Lung (tissue), 12 donors: ENCODE measurements around the gene MYDGF. TPM values are rescaled to one million over a fixed set of nuclear protein-coding genes. Genes with fewer than 3 reads are reported as not detected.

ENCODE experiments used
- ATAC-seq: fragments of 200-7000 bp; cut with Tn5 transposase; one replicate; pipeline ENCODE4 v1.9.1; 2020; ENCODE audit warnings: moderate number of reproducible peaks; ENCODE audit not compliant: insufficient read depth, low FRiP score
- DNase-seq, 3 donors: peaks; one replicate each; pipeline ENCODE4 v3.0.0-alpha.2; 2013 to 2017
- H3K27ac ChIP-seq, 2 donors: one replicate each; pipeline ENCODE4 v1.5.1; 2013; ENCODE audit warnings: mild to moderate bottlenecking in 2 of 2, moderate library complexity in 2 of 2, control low read depth in 1 of 2, inconsistent platforms in 1 of 2, low read depth in 1 of 2, low read length in 1 of 2
- H3K27me3 ChIP-seq, 3 donors: one replicate each; pipeline ENCODE4 v1.5.1; 2013; ENCODE audit warnings: low read length in 2 of 3; ENCODE audit not compliant: control insufficient read depth in 3 of 3, insufficient read depth in 3 of 3
- H3K36me3 ChIP-seq, 4 donors: one replicate each; pipeline ENCODE4 v1.5.1; 2013; ENCODE audit warnings: low read length in 4 of 4, mild to moderate bottlenecking in 1 of 4, moderate library complexity in 1 of 4; ENCODE audit not compliant: control insufficient read depth in 4 of 4, insufficient read depth in 4 of 4
- H3K4me1 ChIP-seq, 5 donors: one replicate each; pipeline ENCODE4 v1.5.1; 2013; ENCODE audit warnings: low read length in 5 of 5, mild to moderate bottlenecking in 2 of 5, moderate library complexity in 1 of 5; ENCODE audit not compliant: control insufficient read depth in 5 of 5, insufficient read depth in 5 of 5
- H3K4me3 ChIP-seq: one replicate; pipeline ENCODE4 v1.5.1; 2013; ENCODE audit warnings: mild to moderate bottlenecking, control low read depth, moderate library complexity
- H3K9ac ChIP-seq, 2 donors: one replicate each; pipeline ENCODE4 v1.5.1; 2013; ENCODE audit warnings: low read length in 2 of 2, control low read depth in 1 of 2; ENCODE audit not compliant: insufficient read depth in 1 of 2
- H3K9me3 ChIP-seq, 4 donors: one replicate each; pipeline ENCODE4 v1.5.1; 2013; ENCODE audit warnings: low read length in 3 of 4, mild to moderate bottlenecking in 1 of 4, moderate library complexity in 1 of 4; ENCODE audit not compliant: control insufficient read depth in 4 of 4, insufficient read depth in 3 of 4
- WGBS, 2 donors: extraction: QIAGEN DNeasy Blood & Tissue Kit; methylation state at CpG; one replicate each; pipeline ENCODE4 v1.1.7; 2013; 5-methylcytosine and 5-hydroxymethylcytosine counted together
- polyA plus RNA-seq, 2 donors: library from polyadenylated mRNA; stranded (reverse); fragments of 200-250 nt; gene quantifications; one replicate each; pipeline ENCODE4 v1.2.1, GENCODE V29; 2013
- total RNA-seq, 2 donors: library from RNA; depleted of rRNA in 1 of 2; stranded (reverse); fragments of >200 nt in 1 of 2; gene quantifications; one replicate each; pipeline ENCODE4 v1.2.1, GENCODE V29; 2014 to 2021
- TF ChIP-seq, protein P1 (sequence below): IDR thresholded peaks from 2 replicates; pipeline ENCODE4 v1.5.1; 2012; ENCODE audit warnings: mild to moderate bottlenecking; ENCODE audit errors: control extremely low read depth, extremely low read depth
- donor health status: control.
- donor health status: control.
- donor health status: Bipolar disorder and iron deficiency.
- donor health status: healthy.
- donor health status: DM: yes; HTN: yes; CAD: no.

The MYDGF gene
- total and polyA plus RNA-seq, 4 donors = 70.4 to 280 (median 142) TPM

DNA sequence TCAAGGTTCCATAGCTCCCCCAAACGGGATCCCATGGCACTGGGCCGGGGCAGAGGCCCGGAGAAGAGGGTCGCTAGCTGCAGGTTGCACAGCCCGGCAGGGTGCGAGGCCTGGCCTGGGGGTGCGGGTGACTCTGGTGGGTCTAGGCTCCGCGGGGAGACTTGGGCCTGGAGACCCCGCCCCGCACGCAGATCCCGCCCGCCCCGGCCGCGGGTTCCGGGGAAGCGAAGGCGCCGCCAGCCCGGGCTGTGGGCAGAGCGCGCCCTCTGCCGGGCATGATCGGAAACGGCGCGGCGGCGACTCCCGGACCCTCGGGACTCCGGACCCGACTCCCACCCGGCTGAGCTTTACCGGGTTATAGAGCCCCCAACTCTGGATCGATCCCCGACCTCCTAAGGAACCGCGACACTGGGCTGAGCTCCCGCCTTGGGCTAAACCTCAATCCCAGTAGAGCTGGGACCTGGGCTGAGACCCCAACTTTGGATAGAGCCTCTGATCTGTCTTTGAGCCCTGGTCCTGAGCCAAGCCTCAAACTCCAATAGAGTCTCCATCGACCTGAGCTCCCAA is 33.9 kb downstream of the MYDGF start:
- Histone ChIP-seq H3K4me1 (peaks cover 0 to 12% (median 0%) of the 10 kb centered on the region in 5 donors), H3K9ac (no peak overlapping the region), H3K27me3 (no peaks in the 10 kb centered on the region), H3K9me3 (no peaks in the 10 kb centered on the region), H3K36me3 (peaks cover 0 to 2% (median 0%) of the 10 kb centered on the region in 4 donors), H3K4me3 (peak overlapping the region; percentile 45), H3K27ac (peak overlapping the region in 1 of 2 donors; percentile 52)
- TF ChIP-seq, protein P1, sequence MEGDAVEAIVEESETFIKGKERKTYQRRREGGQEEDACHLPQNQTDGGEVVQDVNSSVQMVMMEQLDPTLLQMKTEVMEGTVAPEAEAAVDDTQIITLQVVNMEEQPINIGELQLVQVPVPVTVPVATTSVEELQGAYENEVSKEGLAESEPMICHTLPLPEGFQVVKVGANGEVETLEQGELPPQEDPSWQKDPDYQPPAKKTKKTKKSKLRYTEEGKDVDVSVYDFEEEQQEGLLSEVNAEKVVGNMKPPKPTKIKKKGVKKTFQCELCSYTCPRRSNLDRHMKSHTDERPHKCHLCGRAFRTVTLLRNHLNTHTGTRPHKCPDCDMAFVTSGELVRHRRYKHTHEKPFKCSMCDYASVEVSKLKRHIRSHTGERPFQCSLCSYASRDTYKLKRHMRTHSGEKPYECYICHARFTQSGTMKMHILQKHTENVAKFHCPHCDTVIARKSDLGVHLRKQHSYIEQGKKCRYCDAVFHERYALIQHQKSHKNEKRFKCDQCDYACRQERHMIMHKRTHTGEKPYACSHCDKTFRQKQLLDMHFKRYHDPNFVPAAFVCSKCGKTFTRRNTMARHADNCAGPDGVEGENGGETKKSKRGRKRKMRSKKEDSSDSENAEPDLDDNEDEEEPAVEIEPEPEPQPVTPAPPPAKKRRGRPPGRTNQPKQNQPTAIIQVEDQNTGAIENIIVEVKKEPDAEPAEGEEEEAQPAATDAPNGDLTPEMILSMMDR = peak; percentile 71
- peak; percentile 35 for ATAC-seq
- DNase-seq = peak; percentile 70 to 80 (median 74)
- 1% methylated on average over 18 to 43 of the region's 43 CpGs for WGBS, 2 donors

DNA sequence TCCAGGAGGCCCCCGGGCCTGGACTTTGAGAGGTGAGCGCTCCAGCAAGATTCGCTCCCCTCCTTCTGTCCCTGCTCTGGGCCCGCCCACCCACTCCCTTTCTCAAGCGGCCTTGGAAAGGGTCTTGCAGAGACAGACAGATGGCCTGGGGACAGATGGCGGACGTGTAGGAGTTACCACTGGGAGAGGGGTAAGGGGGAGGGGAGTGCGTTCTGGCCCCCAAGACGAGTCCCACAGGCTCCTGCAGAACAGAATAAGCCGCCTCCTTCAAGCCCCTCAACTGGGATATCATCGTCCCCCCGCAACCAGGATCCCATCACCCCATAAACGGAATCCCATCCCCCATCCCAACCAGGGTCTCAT is 34.4 kb downstream of the MYDGF start:
- Histone ChIP-seq H3K36me3 (no peaks in the 10 kb centered on the region), H3K4me3 (no peak overlapping the region), H3K27ac (no peak overlapping the region), H3K4me1 (peaks cover 0 to 12% (median 0%) of the 10 kb centered on the region in 5 donors), H3K9me3 (no peaks in the 10 kb centered on the region), H3K9ac (peak overlapping the region in 1 of 2 donors; percentile 23), H3K27me3 (no peaks in the 10 kb centered on the region)
- TF ChIP-seq, protein P1 = no peak
- ATAC-seq = no peak
- 43 to 49% methylated on average over 13 of the region's 13 CpGs for WGBS, 2 donors
- no peak for DNase-seq

DNA sequence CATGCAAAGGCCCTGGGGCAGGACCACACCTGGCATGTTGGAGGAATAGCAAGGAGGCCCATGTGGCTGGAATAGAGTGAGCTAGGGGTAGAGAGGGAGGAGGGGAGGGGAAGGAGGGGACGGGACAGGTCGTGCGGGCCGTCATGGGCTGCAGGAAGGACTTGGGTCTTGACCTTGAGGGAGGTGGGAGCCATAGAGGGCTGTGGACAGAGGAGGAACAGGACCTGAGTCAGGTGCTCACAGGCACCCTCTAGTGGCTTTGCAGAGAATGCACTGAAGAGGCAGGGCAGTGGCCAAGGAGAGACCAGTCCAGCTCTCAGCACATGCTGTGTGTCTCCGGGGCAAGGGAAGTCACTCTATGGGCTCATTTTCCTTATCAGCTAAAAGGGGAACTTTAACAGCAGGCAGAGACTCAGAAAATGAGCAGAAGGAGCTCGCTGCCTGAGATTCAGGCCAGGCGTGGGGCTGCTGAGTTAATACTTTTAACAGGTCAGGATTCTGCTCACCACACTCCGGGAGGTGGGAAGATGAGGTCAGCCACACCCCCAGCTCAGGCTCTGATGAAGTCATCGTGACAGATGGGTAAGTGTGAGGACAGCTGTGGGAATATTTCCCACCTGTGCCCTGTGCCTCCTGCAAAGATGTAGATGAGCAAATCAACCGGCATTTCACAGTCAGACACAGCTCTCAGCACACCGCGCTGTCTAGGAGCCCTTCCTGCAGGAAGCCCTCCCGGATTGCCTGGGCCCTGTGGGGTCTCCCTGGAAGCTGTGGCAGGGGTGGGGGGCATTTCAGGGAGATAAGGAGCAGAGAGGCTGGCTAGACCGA is 36.8 kb downstream of the MYDGF start:
- ATAC-seq (peak; percentile 85), DNase-seq (peak in 2 of 3 donors; percentile 40 to 41)
- Histone ChIP-seq H3K9ac (no peak overlapping the region), H3K27ac (no peak overlapping the region), H3K4me3 (no peak overlapping the region), H3K27me3 (no peaks in the 10 kb centered on the region), H3K9me3 (no peaks in the 10 kb centered on the region), H3K4me1 (peaks cover 0 to 6% (median 0%) of the 10 kb centered on the region in 5 donors), H3K36me3 (no peaks in the 10 kb centered on the region)
- TF ChIP-seq, protein P1 = peak; percentile 52
- 34 to 36% methylated on average over 14 of the region's 14 CpGs for WGBS, 2 donors
